ENCODE data around the gene HAUS2.

GRCh38 chr15:42582569-42583375 lies 34.1 kb downstream of the HAUS2 start:
- TF ChIP-seq, protein P1, sequence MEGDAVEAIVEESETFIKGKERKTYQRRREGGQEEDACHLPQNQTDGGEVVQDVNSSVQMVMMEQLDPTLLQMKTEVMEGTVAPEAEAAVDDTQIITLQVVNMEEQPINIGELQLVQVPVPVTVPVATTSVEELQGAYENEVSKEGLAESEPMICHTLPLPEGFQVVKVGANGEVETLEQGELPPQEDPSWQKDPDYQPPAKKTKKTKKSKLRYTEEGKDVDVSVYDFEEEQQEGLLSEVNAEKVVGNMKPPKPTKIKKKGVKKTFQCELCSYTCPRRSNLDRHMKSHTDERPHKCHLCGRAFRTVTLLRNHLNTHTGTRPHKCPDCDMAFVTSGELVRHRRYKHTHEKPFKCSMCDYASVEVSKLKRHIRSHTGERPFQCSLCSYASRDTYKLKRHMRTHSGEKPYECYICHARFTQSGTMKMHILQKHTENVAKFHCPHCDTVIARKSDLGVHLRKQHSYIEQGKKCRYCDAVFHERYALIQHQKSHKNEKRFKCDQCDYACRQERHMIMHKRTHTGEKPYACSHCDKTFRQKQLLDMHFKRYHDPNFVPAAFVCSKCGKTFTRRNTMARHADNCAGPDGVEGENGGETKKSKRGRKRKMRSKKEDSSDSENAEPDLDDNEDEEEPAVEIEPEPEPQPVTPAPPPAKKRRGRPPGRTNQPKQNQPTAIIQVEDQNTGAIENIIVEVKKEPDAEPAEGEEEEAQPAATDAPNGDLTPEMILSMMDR (IDR thresholded peaks at IDR 0.05): no peak
- no peak for TF ChIP-seq POLR2A (IDR thresholded peaks at IDR 0.05)

All from esophagus squamous epithelium (tissue), 4 donors.